WTC11 (cell line): ENCODE data around the gene DESI1. TPM values are rescaled to one million over a fixed set of nuclear protein-coding genes. Genes with fewer than 3 reads are reported as not detected.

Experiments used
- ATAC-seq: fragments of 200-7000 bp; cut with Tn5 transposase; 2 replicates; pipeline ENCODE4 v1.10.0; 2021; ENCODE audit warnings: mild to moderate bottlenecking, moderate library complexity
- CTCF ChIA-PET: fragments of 300-600 bp; sonication (Branson Sonifier 250); formaldehyde crosslinking; loops from one replicate; lab custom pipeline; 2021; ENCODE audit warnings: antibody characterized with exemption; lab: Charles Lee
- POLR2A ChIA-PET: fragments of 350-600 bp; sonication (Branson Sonifier 250); formaldehyde crosslinking; loops from one replicate; lab custom pipeline; 2021; ENCODE audit warnings: antibody characterized with exemption; lab: Charles Lee
- DNase-seq: peaks from one replicate; pipeline ENCODE4 v3.0.0; 2021; ENCODE audit warnings: low spot score
- H3K27ac Mint-ChIP-seq: 2 replicates; pipeline ENCODE4 v1.8.0; 2021; ENCODE audit warnings: mixed read lengths
- H3K27me3 Mint-ChIP-seq: 2 replicates; pipeline ENCODE4 v1.8.0; 2021; ENCODE audit warnings: low read depth, mild to moderate bottlenecking, moderate library complexity, mixed read lengths
- H3K36me3 Mint-ChIP-seq: 2 replicates; pipeline ENCODE4 v1.8.0; 2021; ENCODE audit warnings: mixed read lengths
- H3K4me1 Mint-ChIP-seq: 2 replicates; pipeline ENCODE4 v1.8.0; 2022; ENCODE audit warnings: mixed read lengths
- H3K4me3 Mint-ChIP-seq: 2 replicates; pipeline ENCODE4 v1.8.0; 2021; ENCODE audit warnings: mild to moderate bottlenecking, moderate library complexity, mixed read lengths
- H3K9me3 Mint-ChIP-seq: 2 replicates; pipeline ENCODE4 v1.8.0; 2021; ENCODE audit warnings: mixed read lengths
- HMGA2 ChIP-seq: fragments of 250-450 bp; sonication (Bioruptor Pico); IDR thresholded peaks from 2 replicates; pipeline ENCODE4 v1.4.0; 2021; ENCODE audit warnings: mild to moderate bottlenecking, moderate library complexity
- JAZF1 ChIP-seq: fragments of 250-450 bp; sonication (Bioruptor Pico); IDR thresholded peaks from 2 replicates; pipeline ENCODE4 v1.9.0; 2021; ENCODE audit warnings: moderate library complexity, mild to moderate bottlenecking, inconsistent platforms
- KAT7 ChIP-seq: sonication (generic); formaldehyde crosslinking; IDR thresholded peaks from 2 replicates; pipeline ENCODE4 v1.8.1; 2023; ENCODE audit warnings: missing genetic modification reagents, mild to moderate bottlenecking, borderline replicate concordance
- NFYB ChIP-seq: sonication (generic); formaldehyde crosslinking; conservative IDR thresholded peaks from 2 replicates; pipeline ENCODE4 v1.8.0; 2022; ENCODE audit warnings: low read depth, missing genetic modification reagents
- NR1H2 ChIP-seq: sonication (generic); formaldehyde crosslinking; IDR thresholded peaks from 2 replicates; pipeline ENCODE4 v1.9.0; 2021; ENCODE audit warnings: mild to moderate bottlenecking, moderate library complexity, missing genetic modification reagents
- RELA ChIP-seq: sonication (generic); formaldehyde crosslinking; IDR thresholded peaks from 2 replicates; pipeline ENCODE4 v1.8.1; 2022; ENCODE audit warnings: missing genetic modification reagents, mild to moderate bottlenecking, borderline replicate concordance
- ZNF317 ChIP-seq: sonication (generic); formaldehyde crosslinking; IDR thresholded peaks from 2 replicates; pipeline ENCODE4 v1.8.1; 2023; ENCODE audit warnings: low read depth, mild to moderate bottlenecking, moderate library complexity, missing genetic modification reagents, borderline replicate concordance
- ZNF671 ChIP-seq: fragments of 250-450 bp; sonication (Bioruptor Pico); IDR thresholded peaks from 2 replicates; pipeline ENCODE4 v1.8.0; 2021; ENCODE audit warnings: mild to moderate bottlenecking
- total RNA-seq: library from RNA; stranded (reverse); gene quantifications from 3 replicates; pipeline ENCODE4 v1.2.3, GENCODE V29; 2021
- TF ChIP-seq, protein P1 (sequence below): sonication (generic); formaldehyde crosslinking; conservative IDR thresholded peaks from 2 replicates; pipeline ENCODE4 v1.8.1; 2023; ENCODE audit warnings: mild to moderate bottlenecking, low read depth, missing genetic modification reagents, moderate library complexity
- TF ChIP-seq, protein P2 (sequence below): fragments of 250-450 bp; sonication (Bioruptor Pico); conservative IDR thresholded peaks from 2 replicates; pipeline ENCODE4 v1.9.0; 2021; ENCODE audit warnings: mild to moderate bottlenecking
- TF ChIP-seq, protein P3 (sequence below): sonication (generic); formaldehyde crosslinking; IDR thresholded peaks from 2 replicates; pipeline ENCODE4 v1.8.1; 2022; ENCODE audit warnings: mild to moderate bottlenecking, missing genetic modification reagents, moderate library complexity, borderline replicate concordance
- TF ChIP-seq, protein P4 (sequence below): sonication (generic); formaldehyde crosslinking; IDR thresholded peaks from 2 replicates; pipeline ENCODE4 v1.8.1; 2022; ENCODE audit warnings: low read depth, mild to moderate bottlenecking, moderate library complexity, missing genetic modification reagents, borderline replicate concordance

Gene DESI1
- total RNA-seq, 1 experiment from 2014 or later = 32.2 TPM

DNA sequence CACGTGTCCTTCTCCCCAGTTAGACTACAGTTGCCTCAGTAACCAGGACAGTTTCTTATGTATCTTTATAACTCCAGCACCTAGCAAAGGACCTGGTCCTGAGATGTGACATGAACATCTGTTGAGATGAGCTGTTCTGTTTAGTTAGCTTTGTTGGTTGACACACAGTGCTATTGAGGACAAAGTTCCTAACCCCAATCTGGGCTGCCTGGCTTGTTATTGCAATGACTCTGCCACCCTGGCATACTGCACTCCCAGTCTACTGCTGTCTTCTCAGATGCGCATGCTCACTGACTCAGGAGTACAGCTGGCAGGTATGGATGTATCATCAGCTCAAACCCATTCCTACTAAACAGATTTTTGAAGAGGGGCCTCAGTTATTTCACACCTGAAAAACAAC, 7.4 kb downstream of the DESI1 start (continued):
- TF ChIP-seq, protein P1, sequence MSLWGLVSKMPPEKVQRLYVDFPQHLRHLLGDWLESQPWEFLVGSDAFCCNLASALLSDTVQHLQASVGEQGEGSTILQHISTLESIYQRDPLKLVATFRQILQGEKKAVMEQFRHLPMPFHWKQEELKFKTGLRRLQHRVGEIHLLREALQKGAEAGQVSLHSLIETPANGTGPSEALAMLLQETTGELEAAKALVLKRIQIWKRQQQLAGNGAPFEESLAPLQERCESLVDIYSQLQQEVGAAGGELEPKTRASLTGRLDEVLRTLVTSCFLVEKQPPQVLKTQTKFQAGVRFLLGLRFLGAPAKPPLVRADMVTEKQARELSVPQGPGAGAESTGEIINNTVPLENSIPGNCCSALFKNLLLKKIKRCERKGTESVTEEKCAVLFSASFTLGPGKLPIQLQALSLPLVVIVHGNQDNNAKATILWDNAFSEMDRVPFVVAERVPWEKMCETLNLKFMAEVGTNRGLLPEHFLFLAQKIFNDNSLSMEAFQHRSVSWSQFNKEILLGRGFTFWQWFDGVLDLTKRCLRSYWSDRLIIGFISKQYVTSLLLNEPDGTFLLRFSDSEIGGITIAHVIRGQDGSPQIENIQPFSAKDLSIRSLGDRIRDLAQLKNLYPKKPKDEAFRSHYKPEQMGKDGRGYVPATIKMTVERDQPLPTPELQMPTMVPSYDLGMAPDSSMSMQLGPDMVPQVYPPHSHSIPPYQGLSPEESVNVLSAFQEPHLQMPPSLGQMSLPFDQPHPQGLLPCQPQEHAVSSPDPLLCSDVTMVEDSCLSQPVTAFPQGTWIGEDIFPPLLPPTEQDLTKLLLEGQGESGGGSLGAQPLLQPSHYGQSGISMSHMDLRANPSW (CRISPR knock-in tag) = no peak
- no peak for TF ChIP-seq ZNF671 (CRISPR knock-in tag)
- TF ChIP-seq JAZF1 (CRISPR knock-in tag) = no peak
- TF ChIP-seq RELA (CRISPR knock-in tag) = no peak
- TF ChIP-seq NR1H2 (CRISPR knock-in tag) = no peak

DNA sequence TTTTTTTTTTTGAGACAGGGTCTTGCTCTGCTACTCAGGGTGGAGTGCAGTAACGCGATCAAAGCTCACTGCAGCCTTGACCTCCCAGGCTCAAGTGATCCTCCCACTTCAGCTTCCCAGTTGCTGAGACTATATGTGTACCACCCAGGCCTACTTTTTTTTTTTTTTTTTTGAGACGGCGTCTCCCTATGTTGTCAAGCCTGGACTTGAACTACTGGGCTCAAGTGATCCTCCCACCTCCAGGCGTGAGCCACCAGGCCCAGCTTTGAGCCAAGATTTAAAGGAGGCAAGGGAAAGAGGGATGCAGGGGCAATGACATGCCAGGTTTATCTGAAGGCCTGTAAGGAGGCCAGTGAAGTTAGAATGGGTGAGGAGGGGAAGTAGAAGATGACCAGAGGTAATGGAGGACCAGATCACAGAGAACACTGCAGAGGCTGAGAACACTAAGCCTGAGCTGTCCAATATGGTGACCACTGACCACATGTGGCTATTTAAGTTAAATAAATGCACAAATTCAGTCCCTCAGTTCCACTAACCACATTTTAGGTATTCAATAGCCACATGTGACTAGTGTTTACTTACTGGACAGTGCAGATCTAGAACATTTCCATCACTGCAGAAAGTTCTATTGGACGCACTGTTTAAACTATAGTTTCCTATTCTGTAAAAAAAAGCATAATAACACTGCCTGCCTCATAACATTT, 8.1 kb downstream of the DESI1 start:
- ChIA-PET POLR2A (interaction anchor here (0.6 to 1.5 kb wide), 2 partner anchors 8 to 166 kb away, joined by 4 to 5 read pairs; partner anchors contain the start of genes DESI1, TOB2 and XRCC6), CTCF (interaction anchor here (1.0 to 1.4 kb wide), 2 partner anchors 21 to 54 kb away, joined by 3 read pairs; no protein-coding TSS in a partner anchor)
- DNase-seq = no peak
- Mint-ChIP-seq H3K4me1 (0 out of 2 replicates have a peak, but pooled peaks cover 2% of the 10 kb centered on the region), H3K4me3 (no peak overlapping the region), H3K27me3 (no peaks in the 10 kb centered on the region), H3K27ac (no peak overlapping the region; the same call in 1 of the 2 replicates), H3K36me3 (0 out of 2 replicates have a peak, but pooled peaks cover 4% of the 10 kb centered on the region), H3K9me3 (no peaks in the 10 kb centered on the region)
- TF ChIP-seq, protein P2, sequence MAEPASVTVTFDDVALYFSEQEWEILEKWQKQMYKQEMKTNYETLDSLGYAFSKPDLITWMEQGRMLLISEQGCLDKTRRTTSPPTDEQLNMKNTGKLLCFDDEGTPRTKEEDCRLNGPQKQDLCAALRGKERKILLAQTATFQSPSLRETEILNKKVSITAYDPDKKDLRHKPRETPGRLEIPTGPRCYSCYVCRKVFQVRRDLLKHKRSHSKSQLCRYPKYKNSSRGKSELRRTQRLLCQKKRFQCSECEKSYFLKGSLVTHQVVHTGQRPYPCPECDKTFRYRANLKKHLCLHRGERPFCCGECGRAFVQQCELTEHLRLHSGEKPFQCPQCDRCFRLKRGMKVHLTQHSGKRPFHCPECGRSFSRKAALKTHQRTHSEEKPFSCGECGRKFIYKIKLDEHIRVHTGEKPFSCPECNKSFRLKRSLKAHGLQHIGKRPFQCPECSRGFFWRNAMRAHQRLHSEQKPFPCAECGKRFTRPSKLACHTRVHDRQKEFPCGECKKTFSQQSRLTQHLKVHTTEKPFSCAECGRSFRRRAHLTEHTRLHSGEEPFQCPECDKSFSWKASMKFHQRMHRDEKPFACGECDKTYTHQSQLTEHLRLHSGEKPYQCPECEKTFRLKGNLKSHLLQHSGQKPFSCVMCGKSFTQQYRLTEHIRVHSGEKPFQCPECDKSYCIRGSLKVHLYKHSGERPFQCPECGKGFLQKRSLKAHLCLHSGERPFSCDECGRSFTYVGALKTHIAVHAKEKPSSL (CRISPR knock-in tag) = no peak
- TF ChIP-seq, protein P3, sequence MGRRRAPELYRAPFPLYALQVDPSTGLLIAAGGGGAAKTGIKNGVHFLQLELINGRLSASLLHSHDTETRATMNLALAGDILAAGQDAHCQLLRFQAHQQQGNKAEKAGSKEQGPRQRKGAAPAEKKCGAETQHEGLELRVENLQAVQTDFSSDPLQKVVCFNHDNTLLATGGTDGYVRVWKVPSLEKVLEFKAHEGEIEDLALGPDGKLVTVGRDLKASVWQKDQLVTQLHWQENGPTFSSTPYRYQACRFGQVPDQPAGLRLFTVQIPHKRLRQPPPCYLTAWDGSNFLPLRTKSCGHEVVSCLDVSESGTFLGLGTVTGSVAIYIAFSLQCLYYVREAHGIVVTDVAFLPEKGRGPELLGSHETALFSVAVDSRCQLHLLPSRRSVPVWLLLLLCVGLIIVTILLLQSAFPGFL (CRISPR knock-in tag) = no peak
- no peak for ATAC-seq

DNA sequence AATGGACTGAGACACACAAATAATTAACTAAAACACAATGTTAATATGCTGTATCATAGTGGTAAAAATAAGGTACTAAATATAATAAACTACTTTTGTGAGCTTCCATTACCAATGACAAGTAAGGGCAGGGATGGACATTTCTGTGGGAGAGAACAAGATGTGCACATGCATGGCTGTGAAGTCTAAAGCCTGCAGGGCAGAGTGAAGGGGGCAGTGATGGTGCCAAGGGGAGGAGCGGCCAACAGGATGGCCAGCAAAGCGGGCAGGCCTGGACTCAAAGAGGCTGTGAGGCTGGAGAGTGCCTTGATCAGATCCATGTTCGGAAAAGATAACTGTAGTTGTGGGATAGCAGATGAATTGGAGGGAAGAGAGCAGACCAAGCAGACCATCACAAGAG, 12.5 kb downstream of the DESI1 start:
- CTCF ChIA-PET = no interaction called here

More for the DNA sequence above, 12.5 kb downstream of the DESI1 start:
- no peaks in the 10 kb centered on the region for H3K9me3 Mint-ChIP-seq
- H3K27me3 Mint-ChIP-seq = no peaks in the 10 kb centered on the region
- no peaks in the 10 kb centered on the region for H3K4me1 Mint-ChIP-seq
- H3K36me3 Mint-ChIP-seq = peaks cover 22% of the 10 kb centered on the region
- no peak for ATAC-seq
- H3K27ac Mint-ChIP-seq = no peak overlapping the region
- H3K4me3 Mint-ChIP-seq = no peak overlapping the region
- no peak for TF ChIP-seq KAT7
- TF ChIP-seq ZNF317 (CRISPR knock-in tag) = no peak
- TF ChIP-seq NFYB = no peak
- TF ChIP-seq, protein P4, sequence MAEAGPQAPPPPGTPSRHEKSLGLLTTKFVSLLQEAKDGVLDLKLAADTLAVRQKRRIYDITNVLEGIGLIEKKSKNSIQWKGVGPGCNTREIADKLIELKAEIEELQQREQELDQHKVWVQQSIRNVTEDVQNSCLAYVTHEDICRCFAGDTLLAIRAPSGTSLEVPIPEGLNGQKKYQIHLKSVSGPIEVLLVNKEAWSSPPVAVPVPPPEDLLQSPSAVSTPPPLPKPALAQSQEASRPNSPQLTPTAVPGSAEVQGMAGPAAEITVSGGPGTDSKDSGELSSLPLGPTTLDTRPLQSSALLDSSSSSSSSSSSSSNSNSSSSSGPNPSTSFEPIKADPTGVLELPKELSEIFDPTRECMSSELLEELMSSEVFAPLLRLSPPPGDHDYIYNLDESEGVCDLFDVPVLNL (CRISPR knock-in tag) = no peak
- TF ChIP-seq, protein P3 (CRISPR knock-in tag) = no peak
- no peak for TF ChIP-seq HMGA2 (CRISPR knock-in tag)
- POLR2A ChIA-PET = no interaction called here
- no peak for DNase-seq
